Tibial nerve (tissue), 3 donors: ENCODE data around the gene MDGA2.

Experiments
- CTCF ChIP-seq, 5 experiments: fragments of 200-600 bp in 3 of 5; fragments of 450-650 bp in 2 of 5; sonication (generic) in 3 of 5; IDR thresholded peaks; one replicate each; pipeline ENCODE4 v1.5.1; 2016 to 2019; ENCODE audit warnings: antibody characterized with exemption in 5 of 5, mild to moderate bottlenecking in 3 of 5, moderate library complexity in 2 of 5
- POLR2A ChIP-seq, 2 donors: fragments of 450-650 bp; IDR thresholded peaks; one replicate each; pipeline ENCODE4 v1.6.1; 2017; ENCODE audit warnings: antibody characterized with exemption in 2 of 2, mild to moderate bottlenecking in 2 of 2, moderate library complexity in 2 of 2

GRCh38 chr14:46902837-46903236 lies 772.6 kb downstream of the MDGA2 start:
- TF ChIP-seq CTCF (IDR thresholded peaks at IDR 0.05) = no peak
- TF ChIP-seq POLR2A (IDR thresholded peaks at IDR 0.05) = no peak
